Renal pelvis (tissue), 4 donors: ENCODE results near the gene CCDC8. TPM values are rescaled to one million over a fixed set of nuclear protein-coding genes. Genes with fewer than 3 reads are reported as not detected.
"Not testable (repeated sequence)": the region's sequence is repeated elsewhere in the genome, so short reads cannot be mapped to it uniquely, and the experiment has no call there.

Experiments used
- DNase-seq: peaks from one replicate; pipeline ENCODE4 v3.0.0-alpha.2; 2013
- polyA plus RNA-seq, 3 donors: library from polyadenylated mRNA; unstranded; fragments of 120-200 nt; gene quantifications; one replicate each; pipeline ENCODE4 v1.2.1, GENCODE V29; 2013; ENCODE audit not compliant: insufficient read length in 3 of 3

The CCDC8 gene
- polyA plus RNA-seq, 3 donors, result 50.7 to 67.3 (median 62.1) TPM

DNA sequence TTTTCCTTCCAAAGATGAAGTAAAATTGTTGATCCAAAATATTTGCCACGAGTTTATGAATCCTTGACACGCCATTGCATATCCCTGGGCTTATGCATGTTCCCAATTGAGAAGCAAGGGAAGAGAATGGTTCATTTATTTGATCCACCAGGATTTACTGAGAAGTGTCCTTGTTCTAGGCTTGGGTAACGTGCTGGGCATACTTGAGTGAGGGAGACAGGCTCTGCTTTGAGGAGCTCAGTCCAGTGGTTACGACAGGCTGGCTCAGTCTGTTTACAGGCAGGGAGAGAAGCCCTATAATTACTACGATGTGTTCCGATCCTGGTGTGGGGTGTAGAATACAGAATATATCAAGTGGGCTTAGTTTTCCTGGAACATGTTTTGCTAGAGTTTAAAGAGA is 21.6 kb upstream of the CCDC8 start:
- no peak for DNase-seq

DNA sequence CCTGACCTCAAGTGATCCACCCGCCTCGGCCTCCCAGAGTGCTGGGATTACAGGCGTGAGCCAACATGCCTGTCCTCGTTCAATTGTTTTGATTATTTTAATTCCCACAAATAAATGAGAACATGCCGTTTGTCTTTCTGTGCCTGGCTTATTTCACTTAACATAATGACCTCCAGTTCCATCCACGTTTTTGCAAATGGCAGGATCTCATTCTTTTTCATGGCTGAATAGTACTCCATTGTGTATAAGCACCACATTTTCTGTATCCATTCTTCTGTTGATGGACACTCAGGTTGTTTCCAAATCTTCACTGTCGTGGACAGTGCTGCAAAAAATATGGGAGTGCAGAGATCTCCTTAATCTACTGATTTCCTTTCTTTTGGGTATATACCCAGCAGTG is 20.1 kb upstream of the CCDC8 start:
- not testable (repeated sequence) for DNase-seq

DNA sequence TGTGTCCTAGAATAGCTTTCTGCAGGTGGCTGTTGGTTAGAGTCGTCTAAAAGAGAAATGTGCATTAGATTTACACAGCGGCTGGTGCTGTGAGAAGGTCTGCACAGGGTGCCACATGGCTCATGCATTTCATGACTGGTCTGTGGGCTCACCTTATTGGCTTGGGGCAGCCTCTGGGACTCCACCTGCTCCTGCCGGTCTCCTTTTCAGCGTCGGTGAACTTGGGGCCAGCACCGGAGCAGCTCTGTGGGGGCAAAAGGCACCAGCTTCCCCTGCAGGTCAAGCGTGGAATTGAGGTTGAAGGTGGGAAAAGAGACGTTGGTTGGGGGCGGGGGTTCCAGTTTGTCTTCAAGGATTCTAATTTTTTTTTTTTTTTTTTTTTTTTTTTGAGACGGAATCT is 18.5 kb upstream of the CCDC8 start:
- DNase-seq, result no peak

DNA sequence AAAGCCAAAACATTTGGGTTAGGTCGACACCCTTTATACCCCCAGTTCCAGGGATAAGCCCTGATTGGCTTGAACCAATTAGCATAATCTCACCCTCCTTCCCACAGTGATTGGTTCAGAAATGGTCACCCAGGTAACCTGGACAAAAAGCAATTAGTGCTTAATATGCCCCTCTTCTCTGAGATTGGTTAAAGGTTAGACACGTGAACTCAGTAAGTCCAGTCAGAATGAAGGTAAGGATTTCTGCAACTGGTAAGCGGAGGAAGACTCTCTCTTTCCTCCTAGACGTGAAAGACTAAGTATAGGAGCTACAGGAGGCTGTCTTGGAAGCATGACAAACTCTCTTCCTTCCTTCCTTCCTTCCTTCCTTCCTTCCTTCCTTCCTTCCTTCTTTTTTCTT is 16.6 kb upstream of the CCDC8 start:
- no peak for DNase-seq

DNA sequence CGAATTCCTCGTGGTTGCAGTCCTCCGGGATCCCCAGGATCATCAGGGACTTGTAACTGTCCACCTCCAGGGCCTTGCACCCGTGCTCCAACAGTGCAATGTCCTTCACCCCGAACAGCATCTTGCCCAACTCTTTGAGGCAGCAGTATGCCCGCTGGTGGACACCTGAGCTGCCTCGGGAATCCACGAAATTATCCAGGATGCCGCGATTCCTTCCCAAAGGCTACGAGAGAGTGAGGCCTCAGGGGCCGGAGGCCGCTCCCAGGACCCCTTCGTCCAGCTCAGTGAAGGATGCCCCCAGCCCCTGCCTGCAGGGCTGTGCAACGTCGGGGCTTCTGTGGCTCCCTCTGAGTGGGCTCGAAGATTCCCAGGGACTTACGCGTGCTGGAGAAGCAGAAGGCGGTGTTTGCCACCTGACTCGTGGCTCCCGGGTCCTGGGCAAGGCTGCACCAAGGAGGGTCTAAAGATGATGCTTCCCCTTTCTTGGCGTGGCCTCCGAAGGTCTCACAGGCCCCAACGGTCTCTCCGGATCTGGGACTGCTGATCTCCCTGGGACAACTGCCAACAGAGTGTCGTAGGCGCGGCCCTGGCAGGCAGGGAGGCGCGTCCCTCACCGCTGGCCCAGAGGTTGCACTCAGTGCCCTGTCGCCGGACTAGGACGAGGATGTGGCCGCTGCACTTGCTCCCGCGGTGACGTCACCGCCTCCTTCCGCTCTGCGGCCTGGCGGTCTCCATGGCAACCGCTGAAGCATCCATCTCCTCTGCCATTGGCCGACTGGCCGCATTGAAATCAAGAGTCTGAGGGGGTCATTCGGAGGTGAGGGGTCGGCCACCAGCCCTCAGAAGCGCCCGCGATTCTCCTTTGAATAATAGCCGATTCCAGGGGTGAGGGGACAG is 15.1 kb upstream of the CCDC8 start, which contains the start of gene PNMA8C:
TSS of gene PNMA8C (minus strand) at position 698 of the 897 bp plus-strand sequence. CDS start at position 121, 577 bp downstream.
- DNase-seq, result peak; percentile 86

DNA sequence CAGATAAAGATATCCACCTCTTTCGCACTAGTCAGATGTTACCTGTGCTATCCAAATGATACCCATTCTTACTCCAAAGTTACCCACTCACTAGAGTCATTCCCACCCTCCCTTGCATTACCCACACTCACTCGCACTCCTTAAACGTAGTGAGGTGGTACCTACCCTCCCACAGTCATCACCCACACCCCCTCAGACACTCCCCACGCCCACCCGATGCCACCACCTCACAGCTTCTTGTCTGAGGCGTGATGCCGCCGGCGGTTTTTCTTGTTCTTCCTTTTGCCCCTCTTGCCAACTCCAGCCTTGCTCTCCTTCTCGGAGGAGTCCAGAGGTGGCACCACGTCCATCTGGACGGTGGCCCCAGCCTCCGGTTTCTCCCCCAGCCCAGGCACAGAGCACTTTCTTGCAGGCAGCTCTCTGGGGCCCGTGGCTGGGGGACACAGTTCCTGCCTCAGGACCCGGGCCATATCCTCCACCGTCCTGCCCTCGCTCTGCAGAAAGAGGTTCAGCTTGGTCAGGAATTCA is 14.2 kb upstream of the CCDC8 start:
- no peak for DNase-seq

DNA sequence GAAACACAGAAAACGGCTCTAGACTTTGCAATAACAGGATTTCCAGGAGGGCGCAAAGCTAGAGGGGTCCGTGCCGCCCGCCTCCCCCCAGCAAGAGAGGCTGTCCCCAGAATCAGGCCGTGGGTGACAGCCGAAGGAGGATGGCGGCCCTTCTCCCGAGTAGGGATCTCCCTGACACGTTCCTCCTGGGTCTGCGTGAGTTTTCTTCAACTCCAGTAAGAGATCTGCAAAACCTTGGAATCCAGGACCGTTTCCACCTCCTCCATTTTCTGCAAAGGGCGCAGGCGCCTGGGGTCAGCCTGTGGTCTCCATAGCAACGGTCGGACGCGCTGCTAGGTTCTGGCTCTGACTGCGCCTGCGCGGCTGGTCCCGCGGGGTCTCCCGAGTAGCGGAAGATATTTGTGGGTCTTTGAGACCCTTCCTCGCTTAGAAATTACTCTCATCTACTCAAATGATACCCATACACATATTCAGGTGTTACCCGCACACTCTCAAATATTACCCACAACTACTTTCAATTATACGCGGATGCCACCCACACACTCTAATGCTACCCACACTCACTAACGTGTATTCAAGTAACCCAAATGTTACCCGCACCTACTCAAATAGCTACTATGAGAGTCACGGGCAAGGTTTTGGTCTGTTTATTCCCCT is 13.3 kb upstream of the CCDC8 start:
- DNase-seq, result peak; percentile 89

DNA sequence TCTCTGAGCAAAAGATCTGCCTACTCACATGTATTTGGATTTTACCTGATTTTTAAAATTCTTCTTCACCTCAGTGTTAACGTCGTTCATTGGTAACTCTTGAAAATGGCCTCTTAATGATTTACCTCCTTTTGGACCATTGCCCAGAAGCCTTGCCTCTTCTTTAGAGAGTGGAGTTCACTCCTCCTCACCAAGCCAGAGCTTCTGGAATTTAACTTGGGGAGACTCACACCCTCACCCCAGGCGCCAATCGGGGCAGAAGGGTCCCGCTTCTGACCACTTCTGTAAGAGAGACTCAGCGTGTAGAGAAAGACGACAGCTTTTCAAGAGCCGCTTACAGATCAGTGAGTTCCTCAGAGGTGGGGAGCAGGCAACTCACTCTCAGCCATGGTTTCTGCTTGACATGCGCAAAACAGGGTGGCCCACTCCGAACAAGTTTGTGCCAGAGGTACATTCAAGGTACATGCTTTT is 12.7 kb upstream of the CCDC8 start:
- DNase-seq, result peak; percentile 91

DNA sequence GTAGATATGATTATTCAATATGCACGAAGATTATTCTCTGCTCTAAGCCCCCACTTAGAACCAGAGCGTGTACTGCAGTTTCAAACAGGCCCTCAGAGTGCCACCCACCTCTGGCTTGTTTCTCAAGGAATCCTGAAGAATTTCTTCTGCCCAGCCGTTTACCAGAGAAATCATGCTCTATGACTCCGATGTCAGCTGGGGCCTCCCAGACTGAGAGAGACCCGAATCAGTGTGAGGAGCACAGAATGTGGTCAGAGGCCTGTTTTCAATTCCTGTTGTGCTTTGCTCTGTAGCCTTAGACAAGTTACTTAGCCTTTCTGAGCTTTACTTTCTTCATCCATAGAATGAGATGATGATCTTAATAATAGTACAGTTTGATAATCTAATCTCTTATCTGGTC is 9.8 kb upstream of the CCDC8 start:
- DNase-seq, result no peak

DNA sequence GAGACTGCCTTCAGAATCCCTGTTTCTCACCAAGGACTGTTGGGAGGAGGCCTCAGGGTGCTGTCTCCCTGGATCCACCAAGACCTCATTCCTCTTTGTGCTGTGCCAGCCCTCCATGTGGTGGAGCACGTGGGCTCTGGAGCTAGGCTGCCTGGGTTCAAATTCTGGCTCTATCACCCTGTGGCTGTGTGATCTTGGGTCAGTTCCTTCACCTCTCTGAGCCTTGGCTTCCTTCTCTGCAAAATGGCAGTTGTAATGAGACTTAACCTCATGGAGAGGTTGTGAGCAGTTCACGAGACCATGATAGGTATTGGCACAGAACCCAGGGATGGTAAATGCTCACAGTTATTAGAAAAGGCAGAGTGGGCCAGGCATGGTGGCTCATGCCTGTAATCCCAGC is 9.0 kb upstream of the CCDC8 start:
- no peak for DNase-seq

DNA sequence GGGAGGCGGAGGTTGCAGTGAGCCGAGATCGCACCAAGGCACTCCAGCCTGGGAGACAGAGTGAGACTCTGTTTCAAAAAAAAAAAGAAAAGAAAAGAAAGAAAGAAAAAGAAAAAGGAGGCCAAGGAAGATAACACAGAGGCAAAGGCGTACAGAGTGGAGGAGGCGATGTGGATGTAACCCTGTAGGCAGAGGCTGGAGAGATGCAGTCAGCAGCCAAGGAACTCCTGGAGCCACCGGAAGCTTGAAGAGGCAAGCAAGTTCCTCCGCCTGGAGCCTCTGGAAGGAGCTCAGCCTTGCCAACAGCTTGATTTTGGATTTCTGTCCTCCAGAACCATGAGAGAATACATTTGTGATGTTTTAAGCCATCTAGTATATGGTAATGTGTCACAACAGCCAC is 6.7 kb upstream of the CCDC8 start:
- no peak for DNase-seq

DNA sequence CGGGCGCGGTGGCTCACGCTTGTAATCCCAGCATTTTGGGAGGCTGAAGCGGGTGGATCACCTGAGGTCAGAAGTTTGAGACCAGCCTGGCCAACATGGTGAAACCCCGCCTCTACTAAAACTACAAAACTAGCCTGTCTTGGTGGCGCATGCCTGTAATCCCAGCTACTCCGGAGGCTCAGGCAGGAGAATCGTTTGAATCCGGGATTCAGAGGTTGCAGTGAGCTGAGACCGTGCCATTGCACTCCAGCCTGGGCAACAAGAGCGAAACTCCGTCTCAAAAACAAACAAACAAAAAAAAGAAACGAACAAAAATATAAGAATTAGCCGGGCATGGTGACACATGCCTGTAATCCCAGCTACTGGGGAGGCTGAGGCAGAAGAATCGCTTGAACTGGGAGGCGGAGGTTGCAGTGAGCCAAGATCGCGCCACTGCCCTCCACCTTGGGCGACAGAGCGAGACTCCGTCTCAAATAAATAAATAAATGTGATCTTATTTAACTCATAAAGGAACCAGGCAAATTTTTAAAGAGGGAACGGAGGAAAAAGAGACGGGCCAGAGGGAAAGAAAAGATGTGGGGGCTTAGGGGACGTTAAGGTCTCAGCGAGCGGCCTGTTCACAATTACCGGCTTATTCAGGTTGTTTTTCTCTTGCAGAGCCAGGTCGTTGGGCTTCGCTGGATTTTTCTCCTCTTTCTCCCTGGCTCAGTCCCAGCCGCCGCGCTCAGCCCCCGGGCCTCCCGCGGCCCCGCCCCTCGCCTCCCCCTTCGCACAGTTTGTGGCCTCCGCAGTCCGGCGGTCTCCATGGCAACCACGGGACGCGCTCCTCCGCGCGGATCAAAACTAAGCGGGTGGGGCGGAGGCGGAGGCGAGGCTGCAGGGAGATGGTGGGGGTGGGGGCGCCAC is 2.7 kb upstream of the CCDC8 start:
- DNase-seq, result peak; percentile 96

DNA sequence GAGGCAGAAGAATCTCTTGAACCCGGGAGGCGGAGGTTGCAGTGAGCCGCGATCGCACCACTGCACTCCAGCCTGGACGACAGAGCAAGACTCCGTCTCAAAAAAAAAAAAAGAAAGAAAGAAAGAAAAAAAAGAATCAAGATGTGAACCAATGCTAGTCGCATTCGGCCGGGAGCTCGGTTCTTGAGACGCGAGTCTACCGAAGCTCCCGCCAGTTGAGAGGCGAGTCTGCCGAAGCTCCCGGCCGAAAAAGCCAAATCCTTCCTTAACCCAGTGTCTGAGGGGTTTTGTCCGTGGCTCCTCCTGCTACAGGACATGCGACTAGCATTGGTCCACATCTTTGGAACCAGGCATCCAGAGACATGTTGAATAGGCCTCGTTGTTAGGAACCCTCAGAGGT is 1.5 kb upstream of the CCDC8 start:
- not testable (repeated sequence) for DNase-seq

DNA sequence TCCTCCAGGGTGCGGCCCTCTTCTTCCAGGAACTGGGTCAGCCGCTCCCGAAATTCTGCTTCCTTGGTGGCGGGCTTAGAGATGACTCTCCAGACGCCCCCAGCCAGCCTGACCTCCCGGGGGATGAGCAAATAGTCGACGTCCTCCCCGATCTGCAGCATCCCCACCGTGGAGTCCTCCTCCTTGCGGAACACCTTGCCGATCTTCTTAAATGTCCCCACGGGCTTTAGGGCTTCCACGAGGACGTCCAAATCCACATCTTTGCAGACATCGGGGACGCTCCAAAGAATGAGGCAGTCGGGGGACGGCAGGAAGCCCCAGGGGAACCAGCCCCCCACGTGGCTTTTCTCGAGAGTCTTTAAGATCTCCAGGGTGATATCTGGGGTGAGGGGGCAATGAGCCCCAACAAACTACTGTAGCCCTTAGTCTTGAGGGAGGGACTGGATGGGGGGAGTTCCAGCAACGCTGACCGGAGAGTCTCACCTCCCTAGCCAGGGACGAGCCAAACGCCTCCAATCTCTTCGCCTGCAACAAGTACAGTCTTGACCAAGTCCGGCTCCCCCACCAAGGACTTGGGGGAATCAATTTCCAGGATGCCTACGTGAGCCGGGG is 608 bp downstream of the CCDC8 start:
- DNase-seq, result no peak

DNA sequence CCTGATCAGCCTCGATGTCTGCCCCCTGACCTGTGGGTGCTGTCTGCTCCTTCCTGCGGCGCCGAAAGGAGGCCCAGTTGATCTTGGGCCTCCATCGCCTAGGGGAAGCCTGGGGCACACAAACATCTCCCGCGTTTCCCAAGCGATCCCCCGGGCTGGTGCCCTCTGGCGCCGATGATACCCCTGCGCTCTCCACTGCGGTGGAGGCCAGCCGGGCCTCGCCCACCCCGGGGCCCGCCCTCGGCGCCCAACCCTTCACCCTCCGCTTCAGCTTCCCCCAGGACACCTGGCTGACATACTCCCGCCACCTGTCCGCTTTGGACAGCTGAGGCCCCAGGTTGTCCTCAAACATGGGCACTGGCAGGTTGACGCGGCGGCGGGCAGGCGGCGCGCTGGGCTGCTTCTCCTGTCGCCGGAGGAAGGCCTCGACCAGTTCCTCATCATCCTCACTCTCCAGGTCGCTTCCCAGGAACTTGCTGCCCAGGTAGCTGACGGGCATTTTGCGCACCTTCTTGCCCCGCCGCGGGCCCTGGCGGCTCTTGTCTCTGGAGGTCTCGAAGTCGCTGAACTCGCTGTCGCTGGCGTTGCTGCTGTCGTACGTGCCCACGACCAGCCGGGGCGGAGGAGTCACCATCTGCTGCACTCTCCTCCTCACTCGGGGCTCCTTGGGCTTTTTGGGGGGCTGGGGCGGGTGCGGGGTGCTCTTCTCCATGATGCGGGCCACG is 1.3 kb downstream of the CCDC8 start:
- no peak for DNase-seq

DNA sequence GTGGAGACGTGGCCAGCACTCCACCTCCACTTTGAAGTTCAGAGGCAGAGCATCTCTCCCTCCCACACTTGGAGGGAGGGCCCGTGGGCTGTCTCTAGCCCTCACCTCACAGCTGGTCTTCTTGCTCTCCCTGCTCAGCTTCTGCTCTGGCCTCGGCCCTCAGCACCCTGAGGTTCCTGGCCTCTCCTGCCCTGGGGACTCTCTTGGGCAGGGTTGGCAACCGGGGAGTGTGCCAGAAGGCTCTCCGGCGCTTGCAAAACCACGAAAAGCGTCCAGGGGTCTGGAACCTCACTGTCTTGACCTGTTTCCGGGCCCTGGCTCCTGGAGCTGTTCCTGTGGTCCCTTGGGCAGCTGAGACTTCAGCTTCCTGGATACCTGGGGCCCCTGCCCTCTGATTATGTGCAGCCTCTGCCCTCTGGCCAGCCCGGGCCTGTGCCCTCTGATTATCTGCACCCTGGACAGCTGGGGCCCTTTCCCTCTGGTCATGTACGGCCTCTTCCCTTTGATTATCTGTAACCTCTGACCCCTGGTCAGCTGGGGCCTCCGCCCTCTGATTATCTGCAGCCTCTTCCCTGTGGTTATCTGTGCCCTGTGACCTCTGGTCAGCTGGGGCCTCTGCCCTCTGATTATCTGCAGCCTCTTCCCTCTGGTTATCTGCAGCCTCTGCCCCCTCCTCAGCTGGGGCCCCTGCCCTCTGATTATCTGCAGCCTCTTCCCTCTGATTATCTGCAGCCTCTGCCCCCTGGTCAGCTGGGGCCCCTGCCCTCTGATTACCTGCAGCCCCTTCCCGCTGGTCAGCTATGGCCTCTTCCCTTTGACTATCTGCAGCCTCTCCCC is 2.1 kb downstream of the CCDC8 start:
- no peak for DNase-seq

DNA sequence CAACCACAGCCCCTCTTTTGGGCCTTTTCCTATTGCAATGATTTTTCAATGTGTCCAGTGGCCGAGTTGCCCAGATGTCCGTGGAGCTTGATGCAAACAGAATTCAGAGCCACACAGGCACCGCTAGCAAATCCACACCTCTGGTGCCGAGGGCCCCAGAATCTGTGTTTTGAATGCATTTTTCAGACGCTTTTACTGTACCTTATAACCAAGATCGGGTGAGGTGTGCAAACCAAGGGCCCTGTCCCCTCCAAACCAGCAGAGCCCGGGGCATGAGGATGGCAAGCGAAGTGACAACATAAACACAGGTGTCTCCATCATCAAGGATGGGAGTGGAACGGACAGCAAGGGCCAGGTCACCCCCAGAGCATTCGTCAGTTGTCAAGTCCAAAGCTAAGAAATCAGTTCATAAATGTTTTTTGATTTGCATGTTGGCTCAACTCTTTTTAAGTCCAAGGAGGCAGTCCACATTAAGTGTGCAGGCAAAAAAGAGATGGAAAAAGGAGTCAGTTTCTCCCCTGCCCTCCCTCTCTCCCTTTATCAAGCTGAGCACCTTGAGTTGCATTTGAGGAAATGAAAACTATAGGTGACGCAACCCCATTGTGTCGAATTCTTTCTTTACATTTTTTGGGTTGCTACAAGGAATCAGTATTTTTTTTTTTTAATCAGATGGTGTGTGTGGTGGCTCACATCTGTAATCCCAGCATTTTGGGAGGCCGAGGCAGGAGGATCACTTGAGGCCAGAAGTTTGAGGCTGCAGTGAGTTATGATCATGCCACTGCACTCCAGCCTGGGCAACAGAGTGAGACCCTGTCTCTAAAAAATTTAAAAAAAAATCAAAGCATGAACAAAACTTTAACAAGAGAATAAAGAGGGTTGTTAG is 2.9 kb downstream of the CCDC8 start:
- DNase-seq, result no peak

DNA sequence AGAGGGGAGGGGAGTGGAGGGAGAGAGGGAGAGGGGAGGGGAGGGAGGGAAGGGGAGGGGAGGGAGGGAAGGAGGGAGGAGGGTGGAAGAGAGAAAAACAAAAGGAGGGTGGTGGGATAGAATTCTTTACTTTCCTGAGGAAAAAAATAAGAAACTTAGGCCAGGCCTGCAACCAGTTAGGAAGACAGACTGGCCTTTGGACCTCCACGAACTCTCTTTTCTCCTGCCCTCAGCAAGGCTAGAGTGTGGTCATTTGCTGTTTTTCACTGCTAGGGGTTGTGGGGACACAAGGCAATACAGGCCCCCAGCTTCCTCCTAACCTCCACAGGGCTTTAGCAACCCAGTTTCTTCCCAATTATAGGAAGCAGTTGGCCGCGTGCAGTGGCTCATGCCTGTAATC is 4.2 kb downstream of the CCDC8 start:
- DNase-seq, result no peak

DNA sequence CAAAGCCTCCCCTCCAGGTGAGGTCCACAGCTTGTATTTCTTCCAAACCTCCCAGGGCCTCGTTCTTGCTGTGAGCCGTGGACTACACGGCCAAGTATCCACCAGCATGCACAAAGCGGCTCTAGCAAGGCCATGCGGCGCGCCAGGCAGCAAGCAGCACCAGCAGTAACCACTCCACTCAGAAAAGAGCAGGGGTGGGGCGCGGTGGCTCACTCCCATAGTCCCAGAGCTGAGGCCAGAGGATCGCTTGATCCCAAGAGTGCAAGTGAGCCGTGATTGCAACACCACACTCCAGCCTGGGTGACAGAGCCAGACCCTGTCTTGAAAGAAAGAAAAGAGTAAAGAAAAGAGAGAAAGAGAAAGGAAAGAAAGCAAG is 4.7 kb downstream of the CCDC8 start:
- DNase-seq, result peak; percentile 54
